ENCODE results near the gene CRYM. TPM values are rescaled to one million over a fixed set of nuclear protein-coding genes. Genes with fewer than 3 reads are reported as not detected.
"Not testable (repeated sequence)": the region's sequence is repeated elsewhere in the genome, so short reads cannot be mapped to it uniquely, and the experiment has no call there.

CRYM gene
- polyA plus RNA-seq, 6 donors from 2014 or later: 2.4 to 13.0 (median 3.4) TPM

GRCh38 chr16:21301168-21301894 is 23.2 kb upstream of the CRYM start:
- H3K27me3 Mint-ChIP-seq: no peaks in the 10 kb centered on the region
- peak; percentile 56 for DNase-seq
- peak overlapping the region; percentile 86 to 98 (median 96) for H3K4me3 Mint-ChIP-seq
- peak overlapping the region; percentile 75 to 97 (median 85) for H3K27ac Mint-ChIP-seq
- peaks cover 29 to 31% (median 29%) of the 10 kb centered on the region in 3 donors for H3K4me1 Mint-ChIP-seq
- no peaks in the 10 kb centered on the region for H3K9me3 Mint-ChIP-seq
- no peaks in the 10 kb centered on the region for H3K36me3 Mint-ChIP-seq
- peak; percentile 72 to 74 for ATAC-seq (ENCODE audit: low read depth in 2 of 2)

- H3K36me3 Mint-ChIP-seq: no peaks in the 10 kb centered on the region
- ATAC-seq (ENCODE audit: low read depth in 2 of 2) (peak; percentile 35 to 56), DNase-seq (peak; percentile 52)
Measured at GRCh38 chr16:21300309-21301167, 22.4 kb upstream of the CRYM start.

GRCh38 chr16:21289789-21290188 is 11.7 kb upstream of the CRYM start:
- not testable (repeated sequence) for ATAC-seq (ENCODE audit: low read depth in 2 of 2); DNase-seq; H3K9me3 Mint-ChIP-seq; H3K4me1 Mint-ChIP-seq; H3K36me3 Mint-ChIP-seq; H3K4me3 Mint-ChIP-seq; H3K27ac Mint-ChIP-seq
- H3K27me3 Mint-ChIP-seq: peaks cover 10 to 17% (median 12%) of the 10 kb centered on the region in 3 donors

More at GRCh38 chr16:21300309-21301167, 22.4 kb upstream of the CRYM start:
- Mint-ChIP-seq H3K27me3 (peaks cover 0 to under 1% (median 0%) of the 10 kb centered on the region in 3 donors), H3K4me1 (peaks cover 29 to 31% (median 29%) of the 10 kb centered on the region in 3 donors), H3K4me3 (peak overlapping the region; percentile 86 to 98 (median 96)), H3K9me3 (no peaks in the 10 kb centered on the region), H3K27ac (peak overlapping the region; percentile 9 to 97 (median 85))

GRCh38 chr16:21285314-21285713 is 7.2 kb upstream of the CRYM start:
- peaks cover 7 to 9% (median 9%) of the 10 kb centered on the region in 3 donors for H3K27me3 Mint-ChIP-seq
- H3K4me3 Mint-ChIP-seq: peak overlapping the region in 1 of 8 donors; percentile 84
- peaks cover 3 to 13% (median 9%) of the 10 kb centered on the region in 7 donors for H3K9me3 Mint-ChIP-seq
- no peak for DNase-seq
- H3K36me3 Mint-ChIP-seq: peaks cover 6 to 7% of the 10 kb centered on the region in 2 donors
- H3K27ac Mint-ChIP-seq: no peak overlapping the region
- peaks cover 8 to 14% (median 9%) of the 10 kb centered on the region in 3 donors for H3K4me1 Mint-ChIP-seq
- ATAC-seq (ENCODE audit: low read depth in 2 of 2): no peak

GRCh38 chr16:21284414-21284813 is 6.3 kb upstream of the CRYM start:
- Mint-ChIP-seq H3K36me3 (peaks cover 6 to 7% of the 10 kb centered on the region in 2 donors), H3K9me3 (peaks cover 3 to 9% (median 5%) of the 10 kb centered on the region in 7 donors), H3K27me3 (peaks cover 7 to 9% (median 9%) of the 10 kb centered on the region in 3 donors), H3K27ac (peak overlapping the region in 1 of 6 donors; percentile 83), H3K4me1 (peaks cover 8 to 14% (median 9%) of the 10 kb centered on the region in 3 donors), H3K4me3 (peak overlapping the region; percentile 77 to 94 (median 87))
- no peak for ATAC-seq (ENCODE audit: low read depth in 2 of 2)
- no peak for DNase-seq

- Mint-ChIP-seq H3K27me3 (peaks cover 7 to 9% (median 9%) of the 10 kb centered on the region in 3 donors), H3K36me3 (peaks cover 6 to 7% of the 10 kb centered on the region in 2 donors), H3K27ac (peak overlapping the region in 3 of 6 donors; percentile 71 to 93 (median 83)), H3K4me3 (peak overlapping the region; percentile 77 to 94 (median 87)), H3K9me3 (peaks cover 3 to 9% (median 5%) of the 10 kb centered on the region in 7 donors), H3K4me1 (peaks cover 10 to 15% (median 11%) of the 10 kb centered on the region in 3 donors)
- peak; percentile 39 for DNase-seq
- peak; percentile 81 to 89 for ATAC-seq (ENCODE audit: low read depth in 2 of 2)
Measured at GRCh38 chr16:21283521-21284289, 5.6 kb upstream of the CRYM start.

GRCh38 chr16:21281698-21282389 is 3.8 kb upstream of the CRYM start:
- peak overlapping the region in 1 of 6 donors; percentile 84 for H3K27ac Mint-ChIP-seq
- H3K4me3 Mint-ChIP-seq: peak overlapping the region in 2 of 8 donors; percentile 7 to 32
- H3K4me1 Mint-ChIP-seq: peaks cover 24 to 27% (median 26%) of the 10 kb centered on the region in 3 donors
- no peak for DNase-seq
- peaks cover 6 to 7% of the 10 kb centered on the region in 2 donors for H3K36me3 Mint-ChIP-seq
- no peak for ATAC-seq (ENCODE audit: low read depth in 2 of 2)
- peaks cover 0 to 9% (median 9%) of the 10 kb centered on the region in 3 donors for H3K27me3 Mint-ChIP-seq
- peaks cover 3 to 9% (median 5%) of the 10 kb centered on the region in 7 donors for H3K9me3 Mint-ChIP-seq

GRCh38 chr16:21279501-21279900 is 1.4 kb upstream of the CRYM start:
- Mint-ChIP-seq H3K36me3 (peaks cover 6 to 7% of the 10 kb centered on the region in 2 donors), H3K4me3 (peak overlapping the region in 2 of 8 donors; percentile 31 to 77), H3K4me1 (peaks cover 37 to 43% (median 42%) of the 10 kb centered on the region in 3 donors), H3K27me3 (peaks cover 0 to 8% (median 6%) of the 10 kb centered on the region in 3 donors), H3K27ac (peak overlapping the region in 2 of 6 donors; percentile 19 to 50), H3K9me3 (peaks cover 3 to 9% (median 5%) of the 10 kb centered on the region in 7 donors)
- ATAC-seq (ENCODE audit: low read depth in 2 of 2): no peak
- DNase-seq: no peak

- H3K4me1 Mint-ChIP-seq: peaks cover 35 to 39% (median 38%) of the 10 kb centered on the region in 3 donors
- H3K4me3 Mint-ChIP-seq: peak overlapping the region in 7 of 8 donors; percentile 77 to 92 (median 88)
- peaks cover 3 to 8% (median 5%) of the 10 kb centered on the region in 7 donors for H3K9me3 Mint-ChIP-seq
- H3K36me3 Mint-ChIP-seq: peaks cover 6% of the 10 kb centered on the region in 2 donors
- peak overlapping the region in 1 of 6 donors; percentile 77 for H3K27ac Mint-ChIP-seq
- DNase-seq (no peak), ATAC-seq (ENCODE audit: low read depth in 2 of 2) (peak; percentile 9 to 12)
- H3K27me3 Mint-ChIP-seq: peaks cover 2 to 6% (median 3%) of the 10 kb centered on the region in 3 donors
Measured at GRCh38 chr16:21277045-21277926, 804 bp downstream of the CRYM start.

- Mint-ChIP-seq H3K4me1 (peaks cover 38 to 39% (median 38%) of the 10 kb centered on the region in 3 donors), H3K27me3 (peaks cover 5 to 8% (median 7%) of the 10 kb centered on the region in 3 donors), H3K4me3 (peak overlapping the region in 6 of 8 donors; percentile 0 to 36 (median 10)), H3K27ac (peak overlapping the region in 3 of 6 donors; percentile 6 to 20 (median 9)), H3K9me3 (no peaks in the 10 kb centered on the region), H3K36me3 (no peaks in the 10 kb centered on the region)
- ATAC-seq (ENCODE audit: low read depth in 2 of 2) (peak; percentile 58), DNase-seq (peak; percentile 46)
Measured at GRCh38 chr16:21276090-21276489, 2.0 kb downstream of the CRYM start.

GRCh38 chr16:21275529-21275928 is 2.6 kb downstream of the CRYM start:
- Mint-ChIP-seq H3K27me3 (peaks cover 5 to 8% (median 7%) of the 10 kb centered on the region in 3 donors), H3K27ac (peak overlapping the region in 1 of 6 donors; percentile 20), H3K4me1 (peaks cover 38 to 39% (median 38%) of the 10 kb centered on the region in 3 donors), H3K4me3 (no peak overlapping the region), H3K9me3 (no peaks in the 10 kb centered on the region), H3K36me3 (no peaks in the 10 kb centered on the region)
- DNase-seq (no peak), ATAC-seq (ENCODE audit: low read depth in 2 of 2) (no peak)

Data from naive B cell (primary cell).